Body of pancreas (tissue), 4 donors: Measurements from ENCODE around the gene HNRNPUL2.

ENCODE experiments used
- CTCF ChIP-seq, 7 experiments: fragments of 450-650 bp in 4 of 7; fragments of 200-600 bp in 3 of 7; sonication (generic) in 3 of 7; IDR thresholded peaks; one replicate each; pipeline ENCODE4 v1.5.1; 2016 to 2019; ENCODE audit warnings: antibody characterized with exemption in 7 of 7
- POLR2A ChIP-seq, 3 donors: fragments of 450-650 bp; IDR thresholded peaks; one replicate each; pipeline ENCODE4 v1.6.1; 2016; ENCODE audit warnings: antibody characterized with exemption in 3 of 3, mild to moderate bottlenecking in 2 of 3

- TF ChIP-seq POLR2A (IDR thresholded peaks at IDR 0.05) (no peak), CTCF (IDR thresholded peaks at IDR 0.05) (no peak)
Measured at GRCh38 chr11:62671236-62671607, 56.0 kb downstream of the HNRNPUL2 start.
